A204.1 (cell line): Measurements from ENCODE around the gene PRG2.

Experiments used
- FAIRE-seq: peaks from 2 replicates; lab custom pipeline; 2012; peaks lifted over from hg19 to GRCh38; lab: Jason Lieb, UNC

PRG2 gene

GRCh38 chr11:57390535-57390934 is at the start of gene PRG2:
PRG2 (minus strand) TSS chr11:57390650; CDS start chr11:57389944, 706 bp downstream.
- FAIRE-seq: no peak

DNA sequence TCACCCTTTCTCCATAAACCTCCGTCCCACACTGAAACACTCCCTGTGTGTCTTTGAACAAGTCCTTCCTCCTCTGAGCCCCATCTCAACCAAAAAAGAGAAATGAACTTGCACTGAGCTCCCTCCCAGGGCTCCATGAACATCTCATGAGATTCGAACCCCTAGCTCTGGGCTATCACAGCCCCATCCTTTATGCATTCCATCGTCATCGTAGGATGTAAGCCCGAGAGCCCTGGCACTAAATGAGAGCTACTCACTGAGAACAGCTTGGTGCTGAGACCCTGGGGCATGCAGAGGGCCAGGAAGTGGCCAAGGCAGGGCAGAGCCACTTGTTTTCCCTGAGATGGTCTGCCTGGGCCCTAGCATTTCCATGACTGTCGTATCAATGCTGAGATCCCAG is 49.3 kb upstream of the PRG2 start:
- no peak for FAIRE-seq

DNA sequence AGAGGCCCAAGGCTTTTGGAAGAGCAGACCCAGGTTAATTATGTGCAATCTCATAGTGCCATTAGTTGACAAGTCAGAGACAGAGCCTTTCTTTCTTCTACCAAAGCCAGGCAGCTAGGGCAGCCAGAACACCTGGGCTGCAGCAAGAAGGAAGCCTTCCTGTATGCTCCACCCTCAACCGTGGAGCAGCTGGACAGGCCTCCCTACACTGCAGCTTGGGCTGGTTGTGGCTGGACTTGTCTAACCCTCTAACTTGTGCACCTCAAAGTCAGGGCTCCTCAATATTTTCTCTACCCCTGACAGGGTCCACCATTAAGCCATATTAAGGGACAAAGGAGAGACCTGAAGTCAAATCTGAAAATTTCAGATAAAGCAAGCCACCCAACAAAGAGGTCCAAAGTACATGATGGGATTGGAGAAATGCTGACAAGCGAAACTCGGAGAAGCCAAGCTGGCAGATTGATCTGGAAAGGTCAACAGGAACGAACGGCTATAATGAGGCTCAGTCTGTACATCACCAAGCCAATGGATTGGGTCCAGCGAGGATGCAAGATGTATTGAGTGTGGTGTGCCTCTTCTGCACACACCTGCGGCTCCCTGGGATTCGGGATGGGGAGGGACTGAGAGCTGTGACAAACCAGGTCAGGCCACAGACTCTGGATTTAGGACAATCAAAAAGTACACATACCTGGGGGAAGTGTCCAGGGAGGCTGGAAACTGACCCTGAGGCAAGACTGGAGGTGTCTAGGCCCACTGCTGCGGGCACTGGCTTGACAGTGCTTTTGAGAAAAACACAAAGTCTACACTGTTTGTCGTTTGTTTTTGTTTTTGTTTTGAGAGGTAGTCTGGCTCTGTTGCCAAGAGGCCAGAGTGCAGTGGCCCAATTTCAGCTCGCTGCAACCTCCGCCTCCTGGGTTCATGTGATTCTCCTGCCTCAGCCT is 48.2 kb upstream of the PRG2 start:
- no peak for FAIRE-seq

DNA sequence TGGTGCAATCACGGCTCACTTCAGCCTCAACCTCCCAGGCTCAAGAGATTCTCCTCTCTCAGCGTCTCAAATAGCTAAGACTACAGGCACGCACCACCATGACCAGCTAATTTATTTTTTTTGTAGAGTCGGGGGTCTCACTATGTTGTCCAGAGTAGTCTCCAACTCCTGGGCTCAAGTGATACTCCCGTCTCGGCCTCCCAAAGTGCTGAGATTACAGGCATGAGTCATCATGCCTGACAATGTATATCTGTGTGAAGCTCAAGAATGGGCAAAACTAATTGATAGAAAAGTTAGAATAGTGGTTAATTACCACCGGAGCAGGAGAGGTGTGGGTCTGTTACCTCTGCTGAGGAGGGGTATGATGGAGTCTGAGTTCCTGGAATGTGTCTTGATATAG is 45.6 kb upstream of the PRG2 start:
- no peak for FAIRE-seq

GRCh38 chr11:57434640-57435546 is 44.4 kb upstream of the PRG2 start:
- no peak for FAIRE-seq

GRCh38 chr11:57432714-57433163 is 42.3 kb upstream of the PRG2 start:
- FAIRE-seq: no peak

DNA sequence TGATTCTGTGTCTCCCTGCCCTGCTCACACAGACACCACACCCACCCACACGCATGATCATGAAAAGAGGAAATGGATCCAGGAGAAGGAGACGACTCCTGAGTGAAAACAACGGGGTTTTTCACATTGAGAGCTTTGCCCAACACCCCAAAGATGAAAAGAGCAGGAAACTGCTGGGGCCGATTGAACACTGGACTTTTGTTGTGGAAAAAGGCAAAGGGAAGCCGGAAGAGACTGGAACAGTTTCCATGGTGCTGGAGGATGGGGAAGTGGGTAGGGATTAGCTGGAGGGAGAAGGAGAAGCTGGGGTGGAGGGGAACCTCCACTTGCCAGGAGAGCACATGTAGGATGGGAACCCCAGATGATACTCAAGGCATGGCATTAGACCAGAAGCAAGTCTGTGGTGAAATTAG is 41.7 kb upstream of the PRG2 start:
- no peak for FAIRE-seq

DNA sequence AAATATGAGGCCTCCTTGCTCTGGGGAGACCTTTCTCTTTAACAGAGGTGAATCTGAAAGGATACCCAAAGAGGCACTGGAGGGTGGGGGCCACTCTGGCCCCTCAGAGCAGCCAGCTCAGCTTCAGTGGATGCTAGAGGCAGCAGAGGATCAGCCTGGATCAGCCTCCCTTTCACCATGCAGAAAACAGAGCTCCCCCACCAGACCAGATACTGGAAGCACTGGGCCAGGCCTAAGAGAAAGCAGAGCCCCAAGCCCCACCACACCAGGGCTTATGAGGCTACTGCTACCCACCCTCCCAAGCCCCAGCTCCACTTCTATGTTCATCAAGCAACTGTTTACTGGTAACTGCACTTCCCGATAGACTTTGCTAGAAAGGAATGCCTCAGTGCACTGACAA is 40.5 kb upstream of the PRG2 start:
- FAIRE-seq: no peak

- FAIRE-seq: no peak
These were observed 39.5 kb upstream of the PRG2 start for GRCh38 chr11:57429946-57430345.

- FAIRE-seq: no peak
These were observed 38.2 kb upstream of the PRG2 start for GRCh38 chr11:57428643-57429042.

DNA sequence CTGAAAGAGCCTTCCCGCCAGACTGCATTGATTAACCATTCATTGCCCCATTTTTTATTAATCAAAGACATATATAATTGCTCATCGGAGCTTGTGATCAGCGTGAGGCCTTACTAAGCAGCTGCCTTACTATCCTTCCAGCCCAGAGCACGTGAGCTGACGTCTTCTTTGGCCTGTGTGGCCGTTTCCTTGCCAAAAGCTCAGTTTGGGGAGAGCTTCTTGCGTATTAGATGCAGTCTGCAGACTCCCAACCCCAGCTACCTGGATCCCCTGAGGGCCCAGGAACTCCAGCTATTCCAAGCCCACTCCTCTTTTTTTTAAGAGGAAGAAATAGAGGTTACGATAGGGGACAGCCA is 37.3 kb upstream of the PRG2 start:
- no peak for FAIRE-seq

DNA sequence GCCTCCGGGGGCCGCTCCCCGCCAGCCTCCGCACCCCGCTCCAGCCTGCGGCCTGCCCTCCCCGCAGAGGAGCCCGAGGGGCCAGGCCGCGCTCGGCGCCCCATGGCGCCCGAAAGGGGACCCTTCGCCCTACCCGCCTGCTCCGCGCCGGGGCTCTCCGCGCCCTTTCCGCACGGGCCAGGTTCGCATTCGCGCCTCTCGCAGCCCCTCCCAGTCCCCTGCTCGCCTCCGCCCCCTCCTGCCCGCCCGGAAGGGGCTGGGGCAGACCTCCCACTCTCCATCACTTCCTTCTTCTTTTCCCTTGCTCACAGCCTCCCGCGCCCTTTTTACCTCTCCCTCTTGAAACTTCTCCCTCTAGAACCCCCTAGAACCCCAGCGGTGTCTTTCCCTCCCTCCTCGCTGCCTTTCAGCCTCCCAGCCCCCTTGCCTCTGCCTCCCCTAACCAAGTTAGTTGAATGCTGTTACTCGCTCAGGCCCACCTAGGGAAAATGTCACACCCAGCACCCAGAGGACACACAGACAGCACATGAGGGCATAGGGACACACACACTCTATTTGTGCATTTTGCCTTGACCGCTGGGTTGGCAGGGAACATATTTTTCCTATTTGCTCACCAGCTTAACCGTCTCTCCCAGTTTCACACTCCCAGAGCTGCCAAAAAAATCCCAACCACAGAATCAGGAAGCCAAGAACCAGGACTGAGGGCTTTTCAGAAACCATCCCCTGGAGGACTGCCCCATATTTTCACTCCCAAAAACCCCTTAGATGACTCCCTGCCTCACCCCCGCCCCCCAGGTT is 36.7 kb upstream of the PRG2 start, which contains the start of gene SLC43A3:
Gene SLC43A3, minus strand, starts transcription at position 193 of the 798 bp plus-strand sequence. CDS start 949 bp downstream, outside the sequence.
- FAIRE-seq: no peak

- no peak for FAIRE-seq
These were observed 36.0 kb upstream of the PRG2 start for GRCh38 chr11:57426439-57426928.

GRCh38 chr11:57425565-57426438 is 35.4 kb upstream of the PRG2 start:
- no peak for FAIRE-seq

GRCh38 chr11:57424792-57425564 is 34.5 kb upstream of the PRG2 start:
- FAIRE-seq: no peak

DNA sequence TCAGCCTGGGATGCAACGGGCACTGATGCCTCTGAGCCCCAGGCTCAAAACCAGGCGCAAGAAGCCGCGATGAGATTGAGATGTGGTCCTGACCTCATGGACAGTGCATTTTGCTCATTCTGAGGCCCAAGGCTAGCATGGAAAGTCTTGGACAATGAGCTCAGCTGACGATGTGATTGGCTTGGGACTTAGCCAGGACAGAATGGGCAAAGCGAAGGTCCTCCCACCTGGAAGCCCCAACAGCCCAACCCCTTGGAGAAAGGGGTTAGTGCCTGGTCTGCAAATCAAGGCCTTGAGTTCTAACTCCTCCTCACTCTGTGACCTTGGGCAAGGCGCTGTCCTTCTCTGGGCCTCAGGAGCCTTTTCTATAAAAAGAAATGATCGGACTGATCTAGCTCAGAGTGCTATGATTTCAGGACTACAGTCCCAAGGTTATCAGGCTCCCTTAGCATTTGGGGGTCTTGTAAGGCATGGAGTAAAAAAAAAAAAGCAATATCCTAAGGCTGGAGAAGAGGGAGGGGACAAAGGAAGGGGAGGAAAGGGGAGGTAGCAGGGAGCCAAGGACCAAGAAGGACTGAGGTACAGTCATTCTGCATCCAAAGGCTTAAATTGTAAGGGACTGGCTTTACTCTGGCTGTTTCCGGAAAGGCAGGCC is 33.8 kb upstream of the PRG2 start:
- no peak for FAIRE-seq

GRCh38 chr11:57422669-57423068 is 32.2 kb upstream of the PRG2 start:
- no peak for FAIRE-seq

GRCh38 chr11:57421805-57422204 is 31.4 kb upstream of the PRG2 start:
- no peak for FAIRE-seq

GRCh38 chr11:57421066-57421465 is 30.6 kb upstream of the PRG2 start:
- FAIRE-seq: no peak

- FAIRE-seq: no peak
These were observed 28.7 kb upstream of the PRG2 start for GRCh38 chr11:57419146-57419545.
